GM10266 (cell line): ENCODE measurements around the gene HSP90AA1.

ENCODE experiments used
- DNase-seq: peaks from one replicate; pipeline ENCODE4 v3.0.0; 2012; ENCODE audit errors: extremely low spot score
- TF ChIP-seq, protein P1 (sequence below): IDR thresholded peaks from 2 replicates; pipeline ENCODE4 v1.5.1; 2012; ENCODE audit warnings: mild to moderate bottlenecking, low read depth; ENCODE audit not compliant: control insufficient read depth, insufficient read depth; ENCODE audit errors: missing control alignments

Gene HSP90AA1

GRCh38 chr14:102090713-102091112 is 3.9 kb upstream of the HSP90AA1 start:
- no peak for DNase-seq
- TF ChIP-seq, protein P1, sequence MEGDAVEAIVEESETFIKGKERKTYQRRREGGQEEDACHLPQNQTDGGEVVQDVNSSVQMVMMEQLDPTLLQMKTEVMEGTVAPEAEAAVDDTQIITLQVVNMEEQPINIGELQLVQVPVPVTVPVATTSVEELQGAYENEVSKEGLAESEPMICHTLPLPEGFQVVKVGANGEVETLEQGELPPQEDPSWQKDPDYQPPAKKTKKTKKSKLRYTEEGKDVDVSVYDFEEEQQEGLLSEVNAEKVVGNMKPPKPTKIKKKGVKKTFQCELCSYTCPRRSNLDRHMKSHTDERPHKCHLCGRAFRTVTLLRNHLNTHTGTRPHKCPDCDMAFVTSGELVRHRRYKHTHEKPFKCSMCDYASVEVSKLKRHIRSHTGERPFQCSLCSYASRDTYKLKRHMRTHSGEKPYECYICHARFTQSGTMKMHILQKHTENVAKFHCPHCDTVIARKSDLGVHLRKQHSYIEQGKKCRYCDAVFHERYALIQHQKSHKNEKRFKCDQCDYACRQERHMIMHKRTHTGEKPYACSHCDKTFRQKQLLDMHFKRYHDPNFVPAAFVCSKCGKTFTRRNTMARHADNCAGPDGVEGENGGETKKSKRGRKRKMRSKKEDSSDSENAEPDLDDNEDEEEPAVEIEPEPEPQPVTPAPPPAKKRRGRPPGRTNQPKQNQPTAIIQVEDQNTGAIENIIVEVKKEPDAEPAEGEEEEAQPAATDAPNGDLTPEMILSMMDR, result no peak

GRCh38 chr14:102089621-102090343 is 2.9 kb upstream of the HSP90AA1 start:
- TF ChIP-seq, protein P1, result no peak
- no peak for DNase-seq

DNA sequence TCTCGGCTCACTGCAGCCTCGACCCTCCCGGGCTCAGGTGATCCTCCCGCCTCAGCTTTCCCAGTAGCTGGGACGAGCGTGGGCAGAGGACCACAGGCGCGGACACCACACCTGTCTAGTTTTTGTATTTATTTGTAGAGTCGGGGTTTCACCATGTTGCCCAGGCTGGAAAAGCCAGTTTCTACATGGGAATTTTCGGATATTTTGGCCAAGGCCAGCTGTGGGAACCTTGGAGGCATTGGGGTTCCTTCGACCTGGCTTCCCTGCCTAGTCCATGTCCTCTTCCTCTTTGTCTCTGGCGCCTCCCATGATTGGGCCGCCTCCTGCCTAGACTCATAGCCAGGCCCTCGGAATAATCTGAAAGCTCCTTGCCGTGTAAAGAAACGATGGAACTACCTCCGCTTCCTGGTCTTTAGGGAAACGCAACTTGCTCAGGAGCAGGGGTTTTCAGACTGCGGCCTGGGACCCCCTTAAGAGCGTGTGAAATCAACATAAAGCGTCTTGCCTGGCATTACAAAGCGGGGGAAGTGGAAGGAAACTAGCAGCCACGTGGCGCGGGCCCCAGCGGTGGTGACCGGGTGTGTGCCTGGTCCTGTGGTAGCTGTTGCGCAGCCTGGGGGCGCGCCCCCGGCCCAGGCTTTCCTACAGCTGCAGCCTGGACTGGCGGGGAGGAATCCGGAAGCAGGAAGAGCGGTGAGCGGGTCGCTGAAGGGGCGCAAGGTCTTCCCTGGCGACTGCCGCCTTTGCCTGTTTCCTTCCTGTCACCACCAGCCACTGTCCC is 1.4 kb upstream of the HSP90AA1 start:
- peak; percentile 50 for DNase-seq
- TF ChIP-seq, protein P1, result no peak

DNA sequence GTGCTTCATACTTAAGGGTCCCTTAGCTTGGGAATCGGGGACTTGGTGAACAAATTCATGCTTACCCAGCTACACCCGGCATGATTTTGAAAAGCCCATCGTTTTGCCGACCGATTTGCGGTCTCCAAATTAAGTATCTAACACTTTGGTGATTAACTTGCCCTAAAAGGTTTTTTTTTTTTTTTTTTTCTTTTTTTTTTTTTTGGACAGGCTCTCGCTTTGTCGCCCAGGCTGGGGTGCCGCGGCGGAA is 843 bp upstream of the HSP90AA1 start:
- DNase-seq, result no peak
- TF ChIP-seq, protein P1, result no peak

DNA sequence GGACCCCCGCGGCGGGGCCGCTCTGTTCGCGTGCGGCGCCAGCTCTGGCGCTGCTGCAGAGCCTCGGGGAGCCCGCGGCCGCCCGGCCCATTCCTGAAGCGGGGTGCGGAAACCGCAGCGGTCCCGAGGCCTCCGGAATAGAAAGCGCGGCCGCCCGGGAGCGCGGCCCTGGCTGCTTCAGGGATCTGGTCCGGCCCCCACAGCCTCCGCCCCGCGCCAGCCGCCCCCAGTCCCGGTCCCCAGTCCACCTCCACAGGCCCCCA is 204 bp downstream of the HSP90AA1 start:
- TF ChIP-seq, protein P1, result no peak

DNA sequence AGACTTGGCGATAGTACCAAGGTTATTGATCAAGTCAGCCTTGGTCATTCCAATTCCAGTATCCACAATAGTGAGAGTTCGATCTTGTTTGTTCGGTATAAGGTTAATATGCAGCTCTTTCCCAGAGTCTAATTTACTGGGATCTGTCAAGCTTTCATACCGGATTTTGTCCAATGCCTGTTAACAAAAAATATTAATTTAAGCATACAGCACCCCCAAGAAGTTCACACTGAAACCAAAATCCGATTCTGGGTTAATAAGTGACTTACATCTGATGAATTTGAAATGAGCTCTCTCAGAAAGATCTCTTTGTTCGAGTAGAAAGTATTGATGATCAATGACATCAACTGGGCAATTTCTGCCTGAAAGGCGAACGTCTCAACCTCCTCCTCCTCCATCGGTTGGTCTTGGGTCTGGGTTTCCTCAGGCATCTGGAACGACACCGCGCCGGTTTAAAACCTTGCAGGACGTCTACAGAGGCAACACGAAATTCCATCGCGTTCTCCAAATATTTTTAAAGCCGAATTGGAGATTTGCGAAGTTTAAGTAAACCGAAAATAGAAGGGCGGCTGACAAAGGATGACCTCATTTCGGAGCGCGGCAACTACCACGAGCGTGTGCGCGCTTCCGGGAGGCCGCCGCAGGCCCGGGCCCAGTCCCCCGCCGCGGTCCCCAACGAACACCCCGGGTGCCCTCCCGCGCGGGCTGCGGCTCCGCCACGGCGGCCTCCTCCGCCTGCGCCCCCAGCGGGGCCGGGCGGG is 716 bp downstream of the HSP90AA1 start:
- TF ChIP-seq, protein P1, result no peak
- peak; percentile 70 for DNase-seq

More for the DNA sequence above, 204 bp downstream of the HSP90AA1 start:
- no peak for DNase-seq

- DNase-seq, result no peak
- TF ChIP-seq, protein P1, result no peak
Observed at GRCh38 chr14:102085488-102085887, 1.4 kb downstream of the HSP90AA1 start.
